SK-N-SH treated with all-trans-retinoic acid at 6 μM for 48 hours (cell line): ENCODE data around the gene SDK2.

Source experiments
- ATAC-seq: fragments of 200-7000 bp; cut with Tn5 transposase; 3 replicates; pipeline ENCODE4 v1.9.1; 2020; ENCODE audit warnings: mild to moderate bottlenecking, moderate library complexity
- ARNTL ChIP-seq: fragments of 450-650 bp; formaldehyde crosslinking; IDR thresholded peaks from 2 replicates; pipeline ENCODE4 v1.5.0; 2020; ENCODE audit warnings: low read depth, mild to moderate bottlenecking, moderate library complexity, borderline replicate concordance
- CSDC2 ChIP-seq: fragments of 250-450 bp; sonication (Bioruptor Pico); IDR thresholded peaks from 2 replicates; pipeline ENCODE4 v1.5.0; 2020; ENCODE audit warnings: mild to moderate bottlenecking, moderate library complexity
- ESRRG ChIP-seq: fragments of 250-450 bp; sonication (Bioruptor Pico); IDR thresholded peaks from 2 replicates; pipeline ENCODE4 v1.6.1; 2021; ENCODE audit warnings: mild to moderate bottlenecking
- GLIS3 ChIP-seq: fragments of 250-450 bp; sonication (Bioruptor Pico); IDR thresholded peaks from 2 replicates; pipeline ENCODE4 v1.5.0; 2020; ENCODE audit warnings: mild to moderate bottlenecking, moderate library complexity
- ISL1 ChIP-seq: fragments of 250-450 bp; sonication (Bioruptor Pico); IDR thresholded peaks from 2 replicates; pipeline ENCODE4 v2.1.2; 2022; ENCODE audit warnings: mild to moderate bottlenecking, moderate library complexity
- OSR1 ChIP-seq: fragments of 250-450 bp; sonication (Bioruptor Pico); IDR thresholded peaks from 2 replicates; pipeline ENCODE4 v1.8.0; 2022; ENCODE audit warnings: moderate library complexity, mild to moderate bottlenecking, inconsistent platforms
- PATZ1 ChIP-seq: fragments of 250-450 bp; sonication (Bioruptor Pico); IDR thresholded peaks from 2 replicates; pipeline ENCODE4 v1.8.0; 2020; ENCODE audit warnings: mild to moderate bottlenecking, moderate library complexity, borderline replicate concordance
- POU6F1 ChIP-seq: fragments of 250-450 bp; sonication (Bioruptor Pico); IDR thresholded peaks from 2 replicates; pipeline ENCODE4 v1.8.0; 2021; ENCODE audit warnings: low read depth, mild to moderate bottlenecking, moderate library complexity, borderline replicate concordance
- PPARA ChIP-seq: fragments of 250-450 bp; sonication (Bioruptor Pico); IDR thresholded peaks from 2 replicates; pipeline ENCODE4 v1.5.0; 2020; ENCODE audit warnings: mild to moderate bottlenecking, borderline replicate concordance
- RARB ChIP-seq: fragments of 250-450 bp; sonication (Bioruptor Pico); IDR thresholded peaks from 2 replicates; pipeline ENCODE4 v1.8.0; 2021; ENCODE audit warnings: mild to moderate bottlenecking, moderate library complexity
- SNAI2 ChIP-seq: fragments of 250-450 bp; sonication (Bioruptor Pico); IDR thresholded peaks from 2 replicates; pipeline ENCODE4 v1.5.0; 2020; ENCODE audit warnings: mild to moderate bottlenecking, moderate library complexity
- TCF4 ChIP-seq: fragments of 250-450 bp; sonication (Bioruptor Pico); IDR thresholded peaks from 2 replicates; pipeline ENCODE4 v1.8.0; 2021; ENCODE audit warnings: mild to moderate bottlenecking, moderate library complexity, borderline replicate concordance
- TOX ChIP-seq: fragments of 250-450 bp; sonication (Bioruptor Pico); IDR thresholded peaks from 2 replicates; pipeline ENCODE4 v1.8.0; 2021; ENCODE audit warnings: mild to moderate bottlenecking, moderate library complexity, borderline replicate concordance
- ZC3H10 ChIP-seq: fragments of 250-450 bp; sonication (Bioruptor Pico); IDR thresholded peaks from 2 replicates; pipeline ENCODE4 v1.5.1; 2021; ENCODE audit warnings: mild to moderate bottlenecking, moderate library complexity
- ZFP3 ChIP-seq: fragments of 250-450 bp; sonication (Bioruptor Pico); IDR thresholded peaks from 2 replicates; pipeline ENCODE4 v1.5.0; 2020; ENCODE audit warnings: mild to moderate bottlenecking, moderate library complexity
- ZFP30 ChIP-seq: fragments of 450-650 bp; formaldehyde crosslinking; IDR thresholded peaks from 2 replicates; pipeline ENCODE4 v1.5.0; 2022; ENCODE audit warnings: mild to moderate bottlenecking, moderate library complexity
- ZNF565 ChIP-seq: fragments of 450-650 bp; formaldehyde crosslinking; conservative IDR thresholded peaks from 2 replicates; pipeline ENCODE4 v1.5.0; 2020; ENCODE audit warnings: low read depth, mild to moderate bottlenecking, moderate library complexity
- ZNF70 ChIP-seq: fragments of 450-650 bp; formaldehyde crosslinking; IDR thresholded peaks from 2 replicates; pipeline ENCODE4 v1.5.0; 2020; ENCODE audit warnings: mild to moderate bottlenecking, moderate library complexity
- ZNF8 ChIP-seq: fragments of 450-650 bp; formaldehyde crosslinking; IDR thresholded peaks from 2 replicates; pipeline ENCODE4 v1.5.0; 2020; ENCODE audit warnings: mild to moderate bottlenecking, moderate library complexity
- TF ChIP-seq, protein P1 (sequence below): fragments of 250-450 bp; sonication (Bioruptor Pico); IDR thresholded peaks from 2 replicates; pipeline ENCODE4 v1.5.1; 2021; ENCODE audit warnings: mild to moderate bottlenecking, moderate library complexity

SDK2 gene

DNA sequence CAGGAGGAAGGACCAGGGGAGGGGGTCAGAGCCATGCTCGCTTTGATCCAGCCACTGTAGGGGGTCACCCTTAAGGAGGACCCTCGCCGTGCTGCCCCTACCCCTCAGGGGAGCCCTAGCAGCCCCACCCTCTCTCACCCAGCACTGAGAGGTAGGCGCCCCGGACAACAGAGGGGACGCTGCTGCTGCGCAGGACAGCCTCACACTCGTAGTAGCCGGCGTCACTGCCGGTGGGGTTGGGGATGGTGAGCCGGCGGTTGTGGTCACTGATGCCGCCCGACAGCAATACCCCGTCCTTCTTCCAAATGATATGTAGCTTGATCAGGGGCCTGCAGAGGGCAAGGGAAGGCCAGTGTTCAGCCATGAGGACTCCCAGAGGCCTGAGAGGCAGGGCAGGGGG lies 206.4 kb downstream of the SDK2 start:
- ATAC-seq: no peak
- TF ChIP-seq POU6F1 (CRISPR knock-in tag) (no peak), ARNTL (CRISPR knock-in tag) (no peak)

- no peak for ATAC-seq
- TF ChIP-seq POU6F1 (CRISPR knock-in tag) (no peak), TOX (no peak), ZC3H10 (no peak), ZFP3 (CRISPR knock-in tag) (no peak), ZNF565 (no peak), RARB (CRISPR knock-in tag) (no peak), ARNTL (CRISPR knock-in tag) (no peak), OSR1 (CRISPR knock-in tag) (no peak), SNAI2 (CRISPR knock-in tag) (no peak), ZFP30 (no peak)
- TF ChIP-seq, protein P1, sequence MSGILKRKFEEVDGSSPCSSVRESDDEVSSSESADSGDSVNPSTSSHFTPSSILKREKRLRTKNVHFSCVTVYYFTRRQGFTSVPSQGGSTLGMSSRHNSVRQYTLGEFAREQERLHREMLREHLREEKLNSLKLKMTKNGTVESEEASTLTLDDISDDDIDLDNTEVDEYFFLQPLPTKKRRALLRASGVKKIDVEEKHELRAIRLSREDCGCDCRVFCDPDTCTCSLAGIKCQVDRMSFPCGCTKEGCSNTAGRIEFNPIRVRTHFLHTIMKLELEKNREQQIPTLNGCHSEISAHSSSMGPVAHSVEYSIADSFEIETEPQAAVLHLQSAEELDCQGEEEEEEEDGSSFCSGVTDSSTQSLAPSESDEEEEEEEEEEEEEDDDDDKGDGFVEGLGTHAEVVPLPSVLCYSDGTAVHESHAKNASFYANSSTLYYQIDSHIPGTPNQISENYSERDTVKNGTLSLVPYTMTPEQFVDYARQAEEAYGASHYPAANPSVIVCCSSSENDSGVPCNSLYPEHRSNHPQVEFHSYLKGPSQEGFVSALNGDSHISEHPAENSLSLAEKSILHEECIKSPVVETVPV (CRISPR knock-in tag): no peak
These were observed 207.3 kb downstream of the SDK2 start for GRCh38 chr17:73436954-73437353.

- TF ChIP-seq POU6F1 (CRISPR knock-in tag) (no peak), ISL1 (CRISPR knock-in tag) (no peak), CSDC2 (CRISPR knock-in tag) (no peak), TCF4 (CRISPR knock-in tag) (no peak), OSR1 (CRISPR knock-in tag) (no peak), ZNF70 (CRISPR knock-in tag) (no peak)
- no peak for ATAC-seq
These were observed 208.8 kb downstream of the SDK2 start for GRCh38 chr17:73435412-73435811.

- ATAC-seq: no peak
- TF ChIP-seq ZNF70 (CRISPR knock-in tag) (no peak), PPARA (CRISPR knock-in tag) (no peak), ZC3H10 (no peak), OSR1 (CRISPR knock-in tag) (no peak), ESRRG (no peak), ZFP30 (no peak), RARB (CRISPR knock-in tag) (no peak), GLIS3 (CRISPR knock-in tag) (no peak), ZNF8 (CRISPR knock-in tag) (no peak), ARNTL (CRISPR knock-in tag) (no peak), POU6F1 (CRISPR knock-in tag) (no peak), PATZ1 (no peak), ISL1 (CRISPR knock-in tag) (no peak)
These were observed 210.1 kb downstream of the SDK2 start for GRCh38 chr17:73434154-73434553.
